ENCODE data around the gene TULP4.

- no peak for TF ChIP-seq EZH2 (IDR thresholded peaks at IDR 0.05)
- TF ChIP-seq CTCF (IDR thresholded peaks at IDR 0.05) = no peak
- no peak for TF ChIP-seq EZH2phosphoT487 (IDR thresholded peaks at IDR 0.05)
These were observed 247.2 kb downstream of the TULP4 start for GRCh38 chr6:158559338-158559894.

Measured in neural progenitor cell (in vitro differentiated cells).